VCaP (cell line): ENCODE data around the gene KLHDC1.
"Not testable (repeated sequence)": the region's sequence is repeated elsewhere in the genome, so short reads cannot be mapped to it uniquely, and the experiment has no call there.

Source experiments
- H3K27ac ChIP-seq: fragments of 450-650 bp; 2 replicates; pipeline ENCODE4 v1.5.1; 2017
- TF ChIP-seq, protein P1 (sequence below): fragments of 450-650 bp; conservative IDR thresholded peaks from 2 replicates; pipeline ENCODE4 v1.5.1; 2017; ENCODE audit warnings: mild to moderate bottlenecking, moderate library complexity

KLHDC1 gene, protein sequence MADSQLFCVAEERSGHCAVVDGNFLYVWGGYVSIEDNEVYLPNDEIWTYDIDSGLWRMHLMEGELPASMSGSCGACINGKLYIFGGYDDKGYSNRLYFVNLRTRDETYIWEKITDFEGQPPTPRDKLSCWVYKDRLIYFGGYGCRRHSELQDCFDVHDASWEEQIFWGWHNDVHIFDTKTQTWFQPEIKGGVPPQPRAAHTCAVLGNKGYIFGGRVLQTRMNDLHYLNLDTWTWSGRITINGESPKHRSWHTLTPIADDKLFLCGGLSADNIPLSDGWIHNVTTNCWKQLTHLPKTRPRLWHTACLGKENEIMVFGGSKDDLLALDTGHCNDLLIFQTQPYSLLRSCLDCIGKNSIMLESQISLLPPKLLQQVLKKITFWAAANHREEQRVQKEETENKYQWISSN

DNA sequence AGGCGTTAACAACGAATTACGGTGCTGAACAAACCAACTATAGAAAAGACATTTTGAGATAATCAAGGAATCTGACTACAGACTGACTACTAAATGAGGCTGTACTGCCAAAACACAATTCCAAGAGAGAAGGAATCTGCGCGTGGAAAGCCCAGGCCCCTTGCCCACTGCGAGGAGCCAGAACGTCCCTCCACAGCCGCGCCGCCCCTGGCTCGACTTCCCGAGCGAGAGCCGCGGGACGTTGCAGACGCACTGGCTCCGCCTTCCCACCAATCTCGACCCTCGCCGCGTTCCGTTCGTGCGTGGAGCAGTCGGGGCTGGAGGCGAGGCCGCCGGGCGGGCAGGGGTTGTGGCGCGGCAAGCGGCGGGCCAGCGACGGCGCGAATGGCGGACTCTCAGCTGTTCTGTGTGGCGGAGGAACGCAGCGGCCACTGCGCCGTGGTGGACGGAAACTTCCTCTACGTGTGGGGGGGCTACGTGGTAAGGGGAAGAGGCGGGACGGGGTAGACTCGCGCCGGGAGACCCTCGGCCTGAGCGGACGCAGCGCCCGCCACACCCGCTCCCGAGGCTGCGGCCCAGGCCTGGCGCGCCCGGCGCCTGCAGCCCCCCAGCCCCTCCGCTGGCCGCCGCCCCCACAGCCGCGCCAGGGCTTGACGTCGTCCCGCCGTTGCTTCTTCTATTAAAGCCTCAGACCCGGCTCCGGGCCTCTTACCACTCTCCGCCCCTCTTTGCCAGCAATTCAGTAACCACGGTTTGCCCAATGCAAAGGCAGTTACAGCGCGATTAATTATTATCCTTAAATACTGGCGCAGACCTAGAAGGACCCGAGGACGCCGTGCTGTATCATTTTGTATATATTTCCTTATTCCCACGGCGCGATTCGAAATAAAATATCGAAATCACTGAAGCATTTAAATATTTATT lies at the start of gene KLHDC1:
Gene KLHDC1 (plus strand): TSS at position 310 of the 924 bp plus-strand sequence. CDS start 75 bp downstream, at position 385.
- TF ChIP-seq, protein P1, sequence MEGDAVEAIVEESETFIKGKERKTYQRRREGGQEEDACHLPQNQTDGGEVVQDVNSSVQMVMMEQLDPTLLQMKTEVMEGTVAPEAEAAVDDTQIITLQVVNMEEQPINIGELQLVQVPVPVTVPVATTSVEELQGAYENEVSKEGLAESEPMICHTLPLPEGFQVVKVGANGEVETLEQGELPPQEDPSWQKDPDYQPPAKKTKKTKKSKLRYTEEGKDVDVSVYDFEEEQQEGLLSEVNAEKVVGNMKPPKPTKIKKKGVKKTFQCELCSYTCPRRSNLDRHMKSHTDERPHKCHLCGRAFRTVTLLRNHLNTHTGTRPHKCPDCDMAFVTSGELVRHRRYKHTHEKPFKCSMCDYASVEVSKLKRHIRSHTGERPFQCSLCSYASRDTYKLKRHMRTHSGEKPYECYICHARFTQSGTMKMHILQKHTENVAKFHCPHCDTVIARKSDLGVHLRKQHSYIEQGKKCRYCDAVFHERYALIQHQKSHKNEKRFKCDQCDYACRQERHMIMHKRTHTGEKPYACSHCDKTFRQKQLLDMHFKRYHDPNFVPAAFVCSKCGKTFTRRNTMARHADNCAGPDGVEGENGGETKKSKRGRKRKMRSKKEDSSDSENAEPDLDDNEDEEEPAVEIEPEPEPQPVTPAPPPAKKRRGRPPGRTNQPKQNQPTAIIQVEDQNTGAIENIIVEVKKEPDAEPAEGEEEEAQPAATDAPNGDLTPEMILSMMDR, result no peak
- peak within 1 kb of the TSS; percentile 89 for H3K27ac ChIP-seq

- H3K27ac ChIP-seq, result no peak overlapping the region
- TF ChIP-seq, protein P1, result no peak
Measured at GRCh38 chr14:49653508-49653907, 39.4 kb upstream of the KLHDC1 start.

DNA sequence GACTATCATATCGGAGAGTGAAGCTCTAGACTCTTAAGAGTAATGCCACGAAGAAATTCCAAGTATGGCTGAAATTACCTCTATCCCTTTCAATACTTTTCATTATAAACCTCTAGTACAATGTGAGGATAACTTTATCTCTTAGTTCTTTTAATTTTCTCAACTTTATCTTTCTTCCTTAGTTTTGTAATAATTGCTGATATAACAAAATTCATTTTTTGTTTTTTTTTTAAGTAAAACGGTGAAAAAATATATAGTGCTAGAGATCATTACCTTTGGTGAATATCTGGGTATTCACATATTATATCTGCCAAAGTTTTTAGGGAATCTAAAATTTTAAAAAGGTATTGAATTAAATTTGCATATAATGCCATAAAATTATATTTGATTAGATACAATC lies 38.4 kb upstream of the KLHDC1 start:
- H3K27ac ChIP-seq, result no peak overlapping the region
- TF ChIP-seq, protein P1, result no peak

DNA sequence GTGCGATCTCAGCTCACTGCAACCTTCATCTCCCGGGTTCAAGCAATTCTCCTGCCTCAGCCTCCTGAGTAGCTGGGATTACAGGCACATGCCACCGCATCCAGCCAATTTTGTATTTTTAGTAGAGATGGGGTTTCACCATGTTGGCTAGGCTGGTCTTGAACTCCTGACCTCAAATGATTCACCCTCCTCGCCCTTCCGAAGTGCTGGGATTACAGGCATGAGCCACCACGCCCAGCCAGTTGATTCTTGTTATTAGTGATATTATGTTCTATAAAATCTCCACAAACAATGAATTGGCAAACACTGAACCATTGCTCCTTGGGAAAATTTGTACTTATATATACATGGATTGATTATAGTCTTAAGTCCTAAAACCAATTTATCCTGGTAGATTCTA lies 35.4 kb upstream of the KLHDC1 start:
- not testable (repeated sequence) for H3K27ac ChIP-seq

GRCh38 chr14:49659526-49660455 lies 33.1 kb upstream of the KLHDC1 start:
- H3K27ac ChIP-seq, result no peak overlapping the region
- TF ChIP-seq, protein P1, result no peak

GRCh38 chr14:49670475-49670874 lies 22.4 kb upstream of the KLHDC1 start:
- TF ChIP-seq, protein P1, result no peak
- no peak overlapping the region for H3K27ac ChIP-seq

DNA sequence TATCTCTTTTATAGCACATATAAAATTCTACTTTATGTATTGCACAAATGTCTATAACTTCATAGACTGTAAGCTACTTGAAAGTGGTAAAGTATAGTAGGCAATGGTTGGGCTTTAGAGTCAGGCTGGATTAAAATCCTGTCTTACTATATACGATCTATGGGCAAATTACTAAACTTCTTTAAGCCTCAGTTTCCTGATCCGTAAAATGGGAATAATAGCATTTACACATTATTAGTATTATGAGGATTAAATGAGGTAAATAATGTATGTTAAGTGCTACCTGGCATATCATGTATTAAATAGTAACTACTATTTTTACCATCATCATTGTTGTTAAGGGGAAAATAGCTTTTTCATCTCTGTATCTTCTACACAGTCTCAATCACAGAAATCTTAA lies 19.3 kb upstream of the KLHDC1 start:
- TF ChIP-seq, protein P1, result no peak
- H3K27ac ChIP-seq, result no peak overlapping the region
